ENCODE results near the gene AHRR. TPM values are rescaled to one million over a fixed set of nuclear protein-coding genes. Genes with fewer than 3 reads are reported as not detected.
A peak's percentile ranks its signal among the peaks of the same experiment; 100 is the strongest.

Gene AHRR
- total RNA-seq, 4 donors from 2014 or later: 0.26 to 9.1 (median 6.6) TPM; not detected in 1

- Histone ChIP-seq H3K27ac (no peak overlapping the region), H3K4me3 (no peak overlapping the region), H3K36me3 (no peaks in the 10 kb centered on the region), H3K4me1 (no peaks in the 10 kb centered on the region), H3K9me3 (no peaks in the 10 kb centered on the region), H3K27me3 (no peaks in the 10 kb centered on the region)
- DNase-seq: no peak
- intact Hi-C loops (cut with DNase I; ENCODE audit: low total_unique reads): no loop called here
- TF ChIP-seq POLR2A (IDR thresholded peaks at IDR 0.05) (no peak), CTCF (IDR thresholded peaks at IDR 0.05) (no peak)
Measured at GRCh38 chr5:335740-336038, 14.2 kb downstream of the AHRR start.

- no peaks in the 10 kb centered on the region for H3K36me3 ChIP-seq
- no peaks in the 10 kb centered on the region for H3K27me3 ChIP-seq
- intact Hi-C loops (cut with DNase I; ENCODE audit: low total_unique reads): no loop called here
- DNase-seq: no peak
- no peaks in the 10 kb centered on the region for H3K4me1 ChIP-seq
- TF ChIP-seq CTCF (IDR thresholded peaks at IDR 0.05) (no peak), POLR2A (IDR thresholded peaks at IDR 0.05) (no peak)
- no peak overlapping the region for H3K4me3 ChIP-seq
- H3K9me3 ChIP-seq: no peaks in the 10 kb centered on the region
- H3K27ac ChIP-seq: no peak overlapping the region
Measured at GRCh38 chr5:337563-338130, 16.1 kb downstream of the AHRR start.

GRCh38 chr5:342501-343460, 21.3 kb downstream of the AHRR start:
- Histone ChIP-seq H3K27me3 (no peaks in the 10 kb centered on the region), H3K36me3 (no peaks in the 10 kb centered on the region), H3K27ac (no peak overlapping the region), H3K9me3 (no peaks in the 10 kb centered on the region), H3K4me1 (no peaks in the 10 kb centered on the region), H3K4me3 (no peak overlapping the region)
- TF ChIP-seq POLR2A (IDR thresholded peaks at IDR 0.05) (no peak), CTCF (IDR thresholded peaks at IDR 0.05) (no peak)
- intact Hi-C loops (cut with DNase I; ENCODE audit: low total_unique reads): no loop called here
- no peak for DNase-seq

- Histone ChIP-seq H3K36me3 (no peaks in the 10 kb centered on the region), H3K9me3 (no peaks in the 10 kb centered on the region), H3K4me3 (peak overlapping the region in 1 of 2 donors; percentile 23), H3K4me1 (no peaks in the 10 kb centered on the region), H3K27me3 (no peaks in the 10 kb centered on the region), H3K27ac (no peak overlapping the region)
- no peak for DNase-seq
- intact Hi-C loops (cut with DNase I; ENCODE audit: low total_unique reads): no loop called here
- TF ChIP-seq CTCF (IDR thresholded peaks at IDR 0.05) (no peak), POLR2A (IDR thresholded peaks at IDR 0.05) (no peak)
Measured at GRCh38 chr5:343461-344401, 22.2 kb downstream of the AHRR start.
